Aorta (tissue), 5 donors: ENCODE measurements around the gene ABHD15. TPM values are rescaled to one million over a fixed set of nuclear protein-coding genes. Genes with fewer than 3 reads are reported as not detected.

ENCODE experiments used
- ATAC-seq: fragments of 200-7000 bp; cut with Tn5 transposase; one replicate; pipeline ENCODE4 v1.9.1; 2022; ENCODE audit warnings: moderate library complexity; ENCODE audit not compliant: low FRiP score
- DNase-seq, 2 donors: peaks; one replicate each; pipeline ENCODE4 v3.0.0-alpha.2; 2020
- H3K27ac ChIP-seq, 2 donors: one replicate each; pipeline ENCODE4 v1.5.1; 2013; ENCODE audit warnings: low read length in 2 of 2, mild to moderate bottlenecking in 2 of 2, moderate library complexity in 2 of 2, control low read depth in 1 of 2, inconsistent platforms in 1 of 2, low read depth in 1 of 2
- H3K27me3 ChIP-seq, 2 donors: one replicate each; pipeline ENCODE4 v1.6.1; 2013; ENCODE audit warnings: control low read depth in 1 of 2, low read length in 1 of 2, mild to moderate bottlenecking in 1 of 2, moderate library complexity in 1 of 2; ENCODE audit not compliant: insufficient read depth in 2 of 2, control insufficient read depth in 1 of 2
- H3K36me3 ChIP-seq, 2 donors: one replicate each; pipeline ENCODE4 v1.6.1; 2013; ENCODE audit warnings: control low read depth in 1 of 2, low read length in 1 of 2, mild to moderate bottlenecking in 1 of 2; ENCODE audit not compliant: insufficient read depth in 2 of 2, control insufficient read depth in 1 of 2
- H3K4me1 ChIP-seq, 2 donors: one replicate each; pipeline ENCODE4 v1.6.1; 2013; ENCODE audit warnings: low read length in 2 of 2, control low read depth in 1 of 2, mild to moderate bottlenecking in 1 of 2, moderate library complexity in 1 of 2; ENCODE audit not compliant: insufficient read depth in 2 of 2, control insufficient read depth in 1 of 2
- H3K4me3 ChIP-seq, 2 donors: one replicate each; pipeline ENCODE4 v1.5.1; 2013; ENCODE audit warnings: low read length in 2 of 2, control low read depth in 1 of 2, mild to moderate bottlenecking in 1 of 2
- H3K9me3 ChIP-seq: one replicate; pipeline ENCODE4 v1.6.1; 2013; ENCODE audit warnings: mild to moderate bottlenecking, low read length; ENCODE audit not compliant: control insufficient read depth
- WGBS, 2 donors: extraction: QIAGEN DNeasy Blood & Tissue Kit; methylation state at CpG; one replicate each; pipeline ENCODE4 v1.1.7; 2013; 5-methylcytosine and 5-hydroxymethylcytosine counted together
- intact Hi-C, 2 donors: fragments of 100-400 bp; cut with DNase I; formaldehyde crosslinking; loops; one replicate each; pipeline versions ENCODE4 v1.14.2 to v1.15.0; 2022
- polyA plus RNA-seq, 2 donors: library from polyadenylated mRNA; stranded (reverse); fragments of 200-250 nt; gene quantifications; one replicate each; pipeline ENCODE4 v1.2.3, GENCODE V29; 2013
- total RNA-seq, 2 donors: library from RNA; stranded (reverse); fragmentation: NEBNext Ultra II Directional; extraction: Animal tissue kit (Norgen Biotek cat#: 25700); gene quantifications; one replicate each; pipeline ENCODE4 v1.2.1, GENCODE V29; 2021
- donor health status: healthy with polysubstance abuse.
- donor health status: Bipolar disorder and iron deficiency.
- donor health status: DM: no; HTN: no; CAD: no.
- donor health status: DM: no; HTN: no; CAD: no.
- donor health status: DM: yes; HTN: yes; CAD: no.

ABHD15 gene
- total and polyA plus RNA-seq, 4 donors: 2.8 to 9.8 (median 4.6) TPM

DNA sequence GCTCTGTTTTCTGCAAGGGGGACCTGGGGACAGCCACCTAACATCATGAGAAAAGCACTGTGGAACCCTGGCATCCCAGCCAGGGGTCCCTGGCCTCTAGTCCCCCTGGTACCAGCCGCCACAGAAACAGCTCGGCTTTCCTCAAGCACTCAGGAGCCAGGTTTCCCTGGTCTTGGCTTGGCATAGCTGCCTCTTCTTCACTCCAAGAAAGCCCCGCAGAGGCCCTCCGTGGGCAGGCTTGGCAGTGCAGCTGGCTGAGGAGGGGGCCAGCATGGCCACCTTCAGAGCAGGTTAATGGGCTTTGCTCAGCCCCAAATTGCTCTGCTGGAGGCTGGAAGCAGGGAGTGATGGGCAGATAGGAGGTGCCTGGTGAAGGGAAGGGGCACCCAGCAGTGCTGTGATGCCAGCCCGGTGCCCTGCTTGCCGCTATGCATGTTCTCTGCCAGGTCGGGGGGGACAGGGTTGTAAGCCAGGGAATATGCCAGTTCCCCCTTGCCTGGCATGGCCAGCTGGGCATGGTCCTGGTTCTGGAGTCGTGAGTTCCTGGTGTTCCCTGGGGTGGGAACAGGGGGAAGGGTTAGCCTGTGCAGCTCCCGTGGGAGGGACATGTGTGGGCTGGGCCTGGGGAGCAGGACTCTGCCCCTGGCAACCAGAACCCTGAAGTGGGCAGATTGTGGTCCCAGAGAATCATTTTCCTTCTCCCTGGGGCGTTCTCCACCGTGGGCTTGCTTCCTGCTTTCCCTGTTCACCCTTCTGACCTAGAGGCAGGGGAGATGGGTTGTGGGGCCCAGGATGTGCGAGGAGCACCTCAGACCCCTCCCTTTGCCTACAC, 29.3 kb upstream of the ABHD15 start:
- DNase-seq (no peak), ATAC-seq (no peak)
- H3K9me3 ChIP-seq: no peaks in the 10 kb centered on the region
- intact Hi-C loops: no loop called here
- 79 to 81% methylated on average over 12 of the region's 12 CpGs for WGBS, 2 donors
- no peak overlapping the region for H3K27ac ChIP-seq
- H3K36me3 ChIP-seq: no peaks in the 10 kb centered on the region
- no peak overlapping the region for H3K4me3 ChIP-seq
- H3K4me1 ChIP-seq: peaks cover 0 to 2% of the 10 kb centered on the region in 2 donors
- no peaks in the 10 kb centered on the region for H3K27me3 ChIP-seq

- intact Hi-C loops: no loop called here
- DNase-seq (no peak), ATAC-seq (no peak)
- Histone ChIP-seq H3K9me3 (no peaks in the 10 kb centered on the region), H3K4me3 (no peak overlapping the region), H3K27ac (no peak overlapping the region), H3K4me1 (peaks cover 0 to 2% of the 10 kb centered on the region in 2 donors), H3K36me3 (no peaks in the 10 kb centered on the region), H3K27me3 (no peaks in the 10 kb centered on the region)
- 86 to 91% methylated on average over 7 of the region's 7 CpGs for WGBS, 2 donors
Observed at GRCh38 chr17:29595107-29595942, 28.5 kb upstream of the ABHD15 start.

DNA sequence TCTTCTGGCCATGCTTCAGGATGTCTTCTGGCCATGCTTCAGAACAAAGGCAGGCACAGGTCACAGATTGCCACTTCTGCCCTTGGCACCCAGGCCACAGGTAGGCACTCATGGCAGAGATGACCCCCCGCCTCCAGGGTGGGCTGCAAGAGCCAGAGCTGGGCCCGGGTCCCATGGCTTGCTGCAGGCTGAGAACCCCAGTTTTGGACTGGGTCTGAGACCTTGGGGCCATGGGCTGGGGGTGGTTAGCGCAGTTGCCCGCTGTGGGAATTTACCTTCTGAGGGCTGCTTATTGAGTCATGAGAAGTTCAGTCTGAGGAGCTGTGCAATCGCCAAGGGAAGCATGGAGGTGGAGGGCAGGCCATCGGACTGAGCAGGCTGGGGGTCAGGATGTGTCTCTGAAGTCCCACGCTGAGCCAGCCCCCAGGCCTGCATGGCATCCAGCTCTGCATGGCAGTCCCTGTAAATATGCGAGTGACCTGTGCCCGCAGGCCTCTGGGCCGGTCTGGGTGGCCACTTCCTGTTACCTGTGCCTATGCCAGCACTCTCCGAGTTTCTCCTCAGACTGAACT, 27.8 kb upstream of the ABHD15 start:
- intact Hi-C loops: no loop called here
- H3K27ac ChIP-seq: no peak overlapping the region
- no peak overlapping the region for H3K4me3 ChIP-seq
- WGBS, 2 donors: 92 to 96% methylated on average over 11 of the region's 11 CpGs
- H3K27me3 ChIP-seq: no peaks in the 10 kb centered on the region
- H3K4me1 ChIP-seq: peaks cover 0 to 2% of the 10 kb centered on the region in 2 donors
- ATAC-seq (no peak), DNase-seq (no peak)
- no peaks in the 10 kb centered on the region for H3K9me3 ChIP-seq
- no peaks in the 10 kb centered on the region for H3K36me3 ChIP-seq

DNA sequence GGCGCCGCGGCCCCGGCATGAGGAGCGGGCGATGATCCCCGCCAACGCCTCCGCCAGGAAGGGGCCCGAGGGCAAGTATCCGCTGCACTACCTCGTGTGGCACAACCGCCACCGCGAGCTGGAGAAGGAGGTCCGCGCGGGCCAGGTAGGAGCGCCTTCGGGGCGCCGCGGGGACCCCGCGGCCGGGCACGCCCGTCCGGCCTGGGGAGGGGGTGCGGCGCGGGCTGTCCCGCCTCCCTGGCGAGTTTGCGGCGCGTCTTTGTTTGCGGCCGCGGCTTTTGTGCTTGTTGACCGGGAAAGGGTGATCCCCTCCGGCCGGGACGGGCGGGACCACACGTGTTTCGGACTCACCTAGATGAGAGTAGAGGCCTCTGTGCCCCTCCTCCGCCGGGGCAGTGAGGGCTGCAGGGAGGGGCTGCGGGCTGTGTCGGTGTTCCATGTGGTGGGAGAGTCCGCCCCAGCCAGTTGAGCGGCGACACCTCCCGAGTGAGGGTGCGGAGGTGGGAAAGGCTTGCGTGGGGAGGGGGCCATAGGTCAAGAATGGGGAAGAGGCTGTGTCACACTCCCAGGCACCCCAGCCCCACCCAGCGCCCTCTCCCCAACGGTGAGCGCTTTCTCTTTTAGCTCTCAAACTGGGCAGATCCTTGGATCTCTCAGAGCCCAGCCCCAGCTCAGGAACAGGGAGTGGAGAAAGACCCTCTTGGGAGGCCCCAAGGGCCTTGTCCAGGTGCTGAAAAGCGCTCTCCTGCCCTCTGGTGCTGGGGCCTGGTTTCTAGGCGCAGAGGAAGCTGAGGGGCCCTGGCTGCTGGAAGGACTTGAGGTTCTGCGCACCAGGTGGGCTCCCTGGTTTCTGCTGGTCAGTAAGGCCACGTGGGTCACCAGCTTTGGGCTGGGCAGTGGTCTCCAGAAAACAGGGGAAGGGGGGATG, 27.0 kb upstream of the ABHD15 start:
- Histone ChIP-seq H3K27me3 (no peaks in the 10 kb centered on the region), H3K4me1 (peaks cover 0 to 2% of the 10 kb centered on the region in 2 donors), H3K27ac (no peak overlapping the region), H3K4me3 (peak overlapping the region; percentile 61 to 63), H3K36me3 (no peaks in the 10 kb centered on the region), H3K9me3 (no peaks in the 10 kb centered on the region)
- DNase-seq (peak in 1 of 2 donors; percentile 75), ATAC-seq (no peak)
- intact Hi-C loops: no loop called here
- 11 to 13% methylated on average over 55 to 64 of the region's 64 CpGs for WGBS, 2 donors

- Histone ChIP-seq H3K27me3 (no peaks in the 10 kb centered on the region), H3K36me3 (no peaks in the 10 kb centered on the region), H3K9me3 (no peaks in the 10 kb centered on the region), H3K4me3 (peak within 1 kb of the TSS; percentile 61 to 63), H3K4me1 (peaks cover 0 to 2% of the 10 kb centered on the region in 2 donors), H3K27ac (peak within 1 kb of the TSS in 1 of 2 donors; percentile 74)
- DNase-seq: peak; percentile 72 to 87
- no peak for ATAC-seq
- intact Hi-C loops: no loop called here
- WGBS, 2 donors: 0 to 1% methylated on average over 40 to 96 of the region's 96 CpGs
Observed at GRCh38 chr17:29592850-29593551, 26.2 kb upstream of the ABHD15 start, which contains the start of gene ANKRD13B. Gene ANKRD13B (plus strand): TSS chr17:29593132. CDS start chr17:29593622, 490 bp downstream.

- peak; percentile 92 to 96 for DNase-seq
- WGBS, 2 donors: 8 to 9% methylated on average over 25 of the region's 25 CpGs
- Histone ChIP-seq H3K4me1 (peaks cover 0 to 2% of the 10 kb centered on the region in 2 donors), H3K4me3 (no peak overlapping the region), H3K27ac (peak overlapping the region in 1 of 2 donors; percentile 74), H3K36me3 (no peaks in the 10 kb centered on the region), H3K9me3 (no peaks in the 10 kb centered on the region), H3K27me3 (no peaks in the 10 kb centered on the region)
- peak; percentile 90 for ATAC-seq
- intact Hi-C loops: no loop called here
Observed at GRCh38 chr17:29591737-29592608, 25.1 kb upstream of the ABHD15 start.

DNA sequence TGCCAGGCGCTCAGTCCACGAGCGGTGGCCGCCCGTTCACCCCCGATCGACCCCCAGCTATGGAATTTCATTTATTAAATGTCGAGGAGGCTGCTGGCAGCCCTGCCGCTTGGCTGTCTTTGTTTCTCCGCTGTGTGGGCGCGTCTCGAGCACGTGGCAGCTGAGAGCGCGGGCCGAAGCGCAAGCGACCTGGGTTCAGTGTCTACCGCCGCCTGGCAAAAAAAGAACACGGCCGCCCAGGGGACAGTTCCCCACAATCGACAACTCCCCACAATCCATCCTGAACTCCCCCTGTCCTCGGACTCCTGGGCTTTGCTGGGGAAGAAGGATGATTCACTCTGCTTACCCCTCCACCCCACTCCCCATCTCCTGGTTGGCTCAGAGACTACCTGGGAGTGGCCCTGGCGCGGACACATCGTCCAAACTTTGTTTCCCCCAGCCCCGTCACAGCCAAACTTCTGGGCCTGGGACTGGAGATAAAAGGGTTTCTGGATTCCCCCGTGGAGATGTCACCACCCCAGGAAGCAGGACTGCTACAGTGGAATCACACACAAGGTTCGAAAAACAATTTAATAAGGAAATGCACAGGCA, 24.4 kb upstream of the ABHD15 start:
- DNase-seq (peak; percentile 78 to 88), ATAC-seq (peak; percentile 53)
- WGBS, 2 donors: 1 to 3% methylated on average over 30 to 31 of the region's 31 CpGs
- intact Hi-C loops: no loop called here
- H3K27me3 ChIP-seq: no peaks in the 10 kb centered on the region
- no peak overlapping the region for H3K4me3 ChIP-seq
- no peaks in the 10 kb centered on the region for H3K36me3 ChIP-seq
- H3K9me3 ChIP-seq: no peaks in the 10 kb centered on the region
- H3K4me1 ChIP-seq: peaks cover 0 to 2% of the 10 kb centered on the region in 2 donors
- peak overlapping the region in 1 of 2 donors; percentile 71 for H3K27ac ChIP-seq
